ENCODE results near the gene HPSE.
"Not testable (repeated sequence)": the region's sequence is repeated elsewhere in the genome, so short reads cannot be mapped to it uniquely, and the experiment has no call there.

The HPSE gene

GRCh38 chr4:83329521-83330110 lies 5.0 kb downstream of the HPSE start:
- DNase-seq: no peak

DNA sequence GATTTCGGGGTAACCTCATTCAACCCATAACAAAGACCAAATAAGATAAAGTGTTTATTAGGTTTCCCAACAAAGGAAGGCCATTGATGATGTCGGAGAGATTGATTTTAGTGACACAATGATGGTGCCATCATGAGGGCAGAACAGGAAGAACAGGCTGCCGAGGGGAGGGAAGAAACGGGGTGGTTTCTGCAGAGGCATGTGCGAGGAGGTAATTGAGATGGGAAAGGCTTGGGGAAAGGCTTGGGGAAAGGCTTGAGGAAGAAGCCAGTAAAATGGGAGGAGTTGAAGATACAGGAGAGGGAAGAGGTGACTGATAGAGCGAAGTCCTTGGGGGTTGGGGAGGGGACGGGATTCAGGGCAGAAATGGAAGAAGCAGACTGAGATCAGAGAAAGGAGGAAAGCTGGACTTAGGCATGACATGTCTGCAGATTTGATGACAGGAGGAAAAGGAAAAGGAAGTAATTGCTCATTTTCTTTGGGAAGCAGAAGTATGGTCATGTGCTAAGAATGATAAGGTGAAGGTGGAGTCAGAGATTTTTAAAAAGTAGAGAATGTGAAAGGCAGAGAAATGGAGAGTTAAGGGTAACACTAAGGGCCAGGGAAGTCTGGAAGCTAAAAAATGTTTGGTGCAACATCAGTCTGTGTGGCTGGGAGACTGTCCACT lies 6.0 kb downstream of the HPSE start:
- no peak for DNase-seq

GRCh38 chr4:83326546-83326945 lies 8.1 kb downstream of the HPSE start:
- no peak for DNase-seq

- DNase-seq: not testable (repeated sequence)
These were observed 9.3 kb downstream of the HPSE start for GRCh38 chr4:83325306-83325705.

- DNase-seq: no peak
These were observed 11.5 kb downstream of the HPSE start for GRCh38 chr4:83323136-83323535.

GRCh38 chr4:83320548-83320947 lies 14.1 kb downstream of the HPSE start:
- peak in 1 of 2 donors; percentile 74 for DNase-seq

GRCh38 chr4:83318666-83319065 lies 16.0 kb downstream of the HPSE start:
- DNase-seq: no peak

DNA sequence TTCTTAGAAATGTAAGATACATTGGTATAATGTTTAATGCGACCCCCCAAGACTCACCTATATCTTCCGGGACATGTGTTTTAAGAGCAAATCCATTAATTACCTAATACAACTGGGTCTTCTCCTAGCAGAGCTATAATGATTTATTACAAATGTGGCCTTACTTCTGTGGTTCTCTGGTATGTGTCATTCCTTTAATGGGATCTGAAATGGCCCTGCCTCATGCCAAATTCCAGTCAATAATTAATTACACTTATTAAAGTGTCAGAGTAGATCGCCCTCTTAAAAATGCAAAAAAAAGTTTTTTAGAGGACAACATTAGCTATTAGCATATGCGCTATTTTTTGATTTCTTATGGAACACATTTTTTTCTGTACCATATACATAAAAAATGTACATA lies 17.0 kb downstream of the HPSE start:
- no peak for DNase-seq

GRCh38 chr4:83316459-83317165 lies 18.0 kb downstream of the HPSE start:
- peak in 1 of 2 donors; percentile 51 for DNase-seq

DNA sequence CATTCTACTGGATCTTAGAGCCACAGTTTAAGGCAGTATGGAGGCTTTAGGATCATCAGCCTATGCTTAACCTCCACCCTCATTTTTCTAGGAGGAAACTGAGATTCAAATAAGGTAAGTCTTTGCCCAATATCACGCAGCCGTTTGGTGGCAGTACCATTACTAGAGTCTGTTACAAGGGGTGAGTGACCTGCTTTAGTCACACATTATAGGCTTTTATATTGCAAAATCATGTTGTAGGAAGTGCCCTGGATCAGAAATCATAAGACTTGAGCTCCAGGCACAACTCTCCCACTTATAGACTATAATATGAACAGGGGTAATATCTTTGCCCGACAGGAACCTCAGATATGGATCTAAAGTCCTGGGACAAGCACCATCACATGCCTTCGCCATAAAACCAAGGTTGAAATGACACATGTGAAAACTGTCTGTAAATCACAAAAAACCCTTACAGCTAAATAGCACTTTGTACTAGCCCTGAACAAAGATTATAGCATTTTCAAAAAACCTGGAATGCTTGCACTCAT lies 19.2 kb downstream of the HPSE start:
- no peak for DNase-seq

DNA sequence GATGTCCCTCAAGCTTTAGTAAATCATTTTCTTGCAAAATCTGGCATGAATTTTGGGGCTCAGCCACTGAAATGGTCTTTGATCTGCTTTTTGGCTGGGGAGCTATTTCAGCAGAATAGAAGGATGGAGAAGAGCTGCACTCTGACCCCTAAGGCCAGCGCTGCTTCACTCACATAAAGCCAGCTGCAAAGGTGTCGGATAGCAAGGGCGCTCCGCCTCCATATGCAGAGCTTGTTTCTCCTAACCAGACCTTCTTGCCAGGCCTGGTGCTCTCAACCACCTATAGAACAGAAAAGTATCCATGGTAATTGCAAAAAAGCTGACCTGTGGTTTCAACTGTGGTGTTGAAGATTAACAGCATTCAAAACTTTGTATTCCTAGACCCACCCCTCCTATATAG lies 26.0 kb downstream of the HPSE start:
- no peak for DNase-seq

GRCh38 chr4:83307920-83308319 lies 26.7 kb downstream of the HPSE start:
- no peak for DNase-seq

- DNase-seq: no peak
These were observed 29.5 kb downstream of the HPSE start for GRCh38 chr4:83305187-83305586.

GRCh38 chr4:83297548-83298260 lies 36.9 kb downstream of the HPSE start:
- DNase-seq: no peak

DNA sequence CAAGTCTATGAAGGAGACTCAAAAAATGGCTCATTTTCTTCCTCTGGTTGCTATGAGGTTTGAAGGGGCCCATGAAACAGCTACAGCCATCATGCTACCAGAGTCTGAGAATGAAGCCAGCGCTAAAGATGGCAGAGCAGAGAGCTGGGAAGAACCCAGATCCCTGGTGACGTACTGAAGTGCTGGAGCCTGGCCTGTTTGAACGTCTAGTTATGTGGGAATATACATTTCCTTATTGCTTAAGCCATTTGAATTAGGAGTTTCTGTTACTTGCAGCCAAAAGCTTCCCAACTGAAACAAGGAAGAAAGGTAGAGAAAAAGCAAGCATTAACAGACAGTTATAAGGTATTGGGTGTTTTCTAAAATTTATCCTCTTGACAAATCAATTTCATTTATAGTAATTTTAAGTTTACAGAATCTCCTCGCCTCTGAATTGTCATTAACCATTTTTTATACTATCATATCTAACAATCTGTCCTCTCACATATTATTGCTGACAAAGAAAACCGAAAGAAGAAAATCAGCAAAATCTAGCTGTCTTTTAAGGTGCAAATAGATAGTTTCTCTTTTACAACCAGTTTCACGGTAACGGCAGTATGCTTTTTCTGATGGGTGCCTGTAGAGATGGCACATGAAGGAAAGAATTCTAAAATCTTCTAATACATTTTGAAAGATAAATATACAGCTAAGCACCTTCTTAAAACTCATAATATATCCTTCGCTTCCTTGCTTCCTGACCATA lies 41.2 kb downstream of the HPSE start:
- no peak for DNase-seq

- not testable (repeated sequence) for DNase-seq
These were observed 44.4 kb downstream of the HPSE start for GRCh38 chr4:83290059-83290774.

DNA sequence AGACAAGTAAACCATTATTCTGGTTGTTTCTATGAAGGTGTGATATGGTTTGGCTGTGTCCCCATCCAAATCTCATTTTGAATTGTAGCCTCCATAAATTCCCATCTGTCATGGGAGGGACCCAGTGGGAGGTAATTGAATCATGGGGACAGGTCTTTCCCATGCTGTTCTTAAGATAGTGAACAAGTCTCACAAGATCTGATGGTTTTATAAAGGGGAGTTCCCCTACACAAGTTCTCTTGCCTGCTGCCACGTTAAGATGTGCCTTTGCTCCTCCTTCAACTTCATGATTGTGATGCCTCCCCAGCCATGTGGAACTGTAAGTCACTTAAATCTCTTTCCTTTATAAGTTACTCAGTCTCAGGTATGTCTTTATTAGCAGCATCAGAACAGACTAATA lies 46.3 kb downstream of the HPSE start:
- DNase-seq: not testable (repeated sequence)

- DNase-seq: peak; percentile 56 to 64
These were observed 49.6 kb downstream of the HPSE start for GRCh38 chr4:83285055-83285407.

DNA sequence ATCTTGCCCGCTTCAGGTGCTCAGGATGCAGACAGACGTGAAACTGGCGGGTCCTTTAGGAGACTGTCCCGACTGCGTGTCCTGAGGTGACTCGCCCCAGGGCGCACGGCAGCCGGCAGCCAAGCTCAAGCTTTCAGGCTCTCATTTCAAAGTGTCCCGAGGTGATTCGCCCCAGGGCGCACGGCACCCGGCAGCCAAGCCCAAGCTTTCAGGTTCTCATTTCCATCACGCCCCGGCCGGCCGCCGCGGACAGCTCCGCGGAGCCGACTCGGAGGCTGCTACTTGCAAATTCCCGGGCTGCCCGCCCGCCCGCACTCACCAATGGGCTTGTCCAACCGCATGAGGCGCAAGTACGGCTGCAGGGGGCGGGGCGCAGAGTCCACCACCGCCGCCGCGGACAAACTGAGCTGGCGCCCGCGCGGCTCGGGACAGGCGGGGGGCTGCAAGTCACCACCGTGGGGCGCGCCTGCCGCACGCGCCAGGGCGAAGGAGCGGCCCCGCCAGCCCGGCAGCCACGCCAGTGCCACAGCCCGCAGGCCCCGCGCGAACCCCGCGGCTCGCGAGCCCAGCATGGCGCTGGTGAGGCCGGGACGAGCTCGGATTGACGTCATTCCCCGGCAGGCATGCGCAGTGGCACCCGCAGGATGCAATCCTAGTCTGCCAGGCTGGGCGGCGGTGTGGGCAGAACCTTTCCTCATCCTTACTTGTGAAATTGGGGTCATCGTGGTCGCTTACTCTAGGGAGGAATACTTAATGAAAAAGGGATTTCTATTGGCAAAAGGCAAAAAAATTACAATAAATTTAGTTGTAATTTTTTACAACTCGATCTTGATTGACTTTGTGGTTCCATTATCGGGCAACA lies 50.2 kb downstream of the HPSE start, which contains the start of gene COQ2:
TSS of gene COQ2 (minus strand) at position 606 of the 862 bp plus-strand sequence. CDS start at position 572, 34 bp downstream.
- peak; percentile 93 for DNase-seq

DNA sequence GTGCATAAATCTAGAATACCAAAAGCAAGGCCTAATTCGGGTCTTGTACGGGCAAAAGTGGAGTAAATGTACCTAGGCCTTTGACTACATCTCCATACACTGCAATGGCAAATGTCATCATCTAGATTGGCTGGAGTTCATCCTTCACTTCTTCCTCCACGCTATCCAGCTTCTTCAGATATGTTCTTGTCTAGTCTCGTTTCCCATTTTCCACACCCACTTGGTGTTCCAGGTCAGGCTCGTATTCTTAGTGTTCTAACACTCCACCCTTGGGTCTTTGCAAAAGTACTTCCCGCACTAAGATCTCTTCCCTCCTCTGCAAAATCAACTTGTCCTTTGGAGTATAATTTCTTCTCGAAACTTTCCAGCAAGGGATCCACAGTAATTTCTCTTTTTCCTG lies 51.5 kb downstream of the HPSE start:
- no peak for DNase-seq

DNA sequence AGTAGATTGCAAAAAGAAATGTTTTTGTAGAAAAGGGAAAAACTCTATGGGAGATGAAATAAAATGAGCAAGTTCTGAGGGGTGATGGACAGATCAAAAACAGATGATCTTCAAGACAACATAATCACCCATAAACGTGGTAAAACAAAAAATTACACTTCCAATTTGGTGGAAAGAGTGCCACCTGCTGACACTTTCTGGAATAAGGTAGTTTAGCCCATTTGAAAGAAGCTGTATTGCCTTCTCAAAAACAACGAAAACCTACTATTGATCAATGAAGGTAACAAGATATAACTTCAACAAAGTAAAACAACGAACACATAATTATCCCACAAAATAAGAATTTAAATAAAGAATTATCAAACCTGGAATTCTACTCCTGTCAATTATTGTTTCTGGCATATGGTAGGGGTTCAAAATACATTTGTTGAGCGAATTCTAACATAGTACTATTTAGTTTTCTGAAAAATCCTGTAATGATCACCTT lies 52.6 kb downstream of the HPSE start:
- DNase-seq: peak; percentile 52 to 81
